Measurements from ENCODE around the gene RNF17.
A peak's percentile ranks its signal among the peaks of the same experiment; 100 is the strongest.

DNA sequence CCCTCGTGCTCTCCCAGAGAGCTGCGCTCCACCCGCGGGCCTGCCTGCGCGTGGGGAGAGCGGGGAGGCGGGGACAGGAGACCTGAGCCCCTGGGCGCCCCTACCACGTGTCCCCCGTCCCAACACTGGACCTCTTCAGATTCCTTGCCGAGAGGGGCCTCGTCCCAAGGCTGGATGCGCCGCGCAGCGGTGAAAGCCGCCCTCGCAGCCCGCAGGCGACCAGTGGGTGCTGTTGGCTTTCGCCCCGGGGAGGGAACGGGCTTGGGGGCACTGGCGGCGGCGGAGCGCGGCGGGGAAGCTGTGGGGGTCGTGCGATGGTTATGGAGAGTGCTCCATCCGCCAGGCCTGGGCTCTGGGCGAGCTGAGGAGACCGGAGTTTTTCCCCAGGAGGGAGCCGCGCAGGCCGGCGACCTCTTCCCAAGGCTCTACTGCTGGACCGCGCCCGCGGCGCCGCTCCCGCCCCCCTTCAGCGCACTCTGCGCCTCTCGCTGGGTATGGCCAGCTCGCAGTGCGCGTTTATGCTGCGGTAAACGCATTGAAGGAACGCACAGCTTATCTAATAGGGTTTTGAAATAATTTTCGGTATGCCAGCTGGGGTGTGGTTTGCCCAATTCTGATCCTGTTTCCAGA is 17.2 kb upstream of the RNF17 start:
- no peak for TF ChIP-seq MTA2 (IDR thresholded peaks at IDR 0.05; ENCODE audit: low read depth)
- no peak for TF ChIP-seq POLR2AphosphoS5 (IDR thresholded peaks at IDR 0.05; ENCODE audit: low read length)
- TF ChIP-seq, protein P1, sequence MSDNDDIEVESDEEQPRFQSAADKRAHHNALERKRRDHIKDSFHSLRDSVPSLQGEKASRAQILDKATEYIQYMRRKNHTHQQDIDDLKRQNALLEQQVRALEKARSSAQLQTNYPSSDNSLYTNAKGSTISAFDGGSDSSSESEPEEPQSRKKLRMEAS (IDR thresholded peaks at IDR 0.05; ENCODE audit: low read depth, low read length): no peak
- TF ChIP-seq CHD2 (IDR thresholded peaks at IDR 0.05; ENCODE audit: borderline replicate concordance, low read depth, low read length): no peak
- TF ChIP-seq CBX5 (IDR thresholded peaks at IDR 0.05; ENCODE audit: low read depth): no peak
- no peak for TF ChIP-seq EP300 (IDR thresholded peaks at IDR 0.05; ENCODE audit: borderline replicate concordance in 1 of 2, control insufficient read depth in 1 of 2, low read depth in 2 of 2, low read length in 2 of 2)
- TF ChIP-seq, protein P2, sequence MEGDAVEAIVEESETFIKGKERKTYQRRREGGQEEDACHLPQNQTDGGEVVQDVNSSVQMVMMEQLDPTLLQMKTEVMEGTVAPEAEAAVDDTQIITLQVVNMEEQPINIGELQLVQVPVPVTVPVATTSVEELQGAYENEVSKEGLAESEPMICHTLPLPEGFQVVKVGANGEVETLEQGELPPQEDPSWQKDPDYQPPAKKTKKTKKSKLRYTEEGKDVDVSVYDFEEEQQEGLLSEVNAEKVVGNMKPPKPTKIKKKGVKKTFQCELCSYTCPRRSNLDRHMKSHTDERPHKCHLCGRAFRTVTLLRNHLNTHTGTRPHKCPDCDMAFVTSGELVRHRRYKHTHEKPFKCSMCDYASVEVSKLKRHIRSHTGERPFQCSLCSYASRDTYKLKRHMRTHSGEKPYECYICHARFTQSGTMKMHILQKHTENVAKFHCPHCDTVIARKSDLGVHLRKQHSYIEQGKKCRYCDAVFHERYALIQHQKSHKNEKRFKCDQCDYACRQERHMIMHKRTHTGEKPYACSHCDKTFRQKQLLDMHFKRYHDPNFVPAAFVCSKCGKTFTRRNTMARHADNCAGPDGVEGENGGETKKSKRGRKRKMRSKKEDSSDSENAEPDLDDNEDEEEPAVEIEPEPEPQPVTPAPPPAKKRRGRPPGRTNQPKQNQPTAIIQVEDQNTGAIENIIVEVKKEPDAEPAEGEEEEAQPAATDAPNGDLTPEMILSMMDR (IDR thresholded peaks at IDR 0.05 in 2 of 3, conservative IDR thresholded peaks at IDR 0.05 in 1 of 3; ENCODE audit: control insufficient read depth in 2 of 3, extremely low read depth in 1 of 3, insufficient read depth in 1 of 3, low read depth in 3 of 3, low read length in 3 of 3): peak in 2 of 3 experiments; percentile 5 to 25; a peak in 2 of 6 replicates

Measured in GM12878 (cell line).